Activated CD4-positive, CD25-positive, alpha-beta regulatory T cell treated with anti-CD3 and anti-CD28 coated beads, Interleukin-2, amount 50 U/mL, for 24 hours (primary cell): ENCODE data around the gene DISP3.
"Not testable (repeated sequence)": the region's sequence is repeated elsewhere in the genome, so short reads cannot be mapped to it uniquely, and the experiment has no call there.

Experiments used
- ATAC-seq, 2 donors: fragments of 150-1000 bp; cut with Tn5 transposase; one replicate each; pipeline ENCODE4 v1.10.0; 2021; ENCODE audit warnings: mild to moderate bottlenecking in 1 of 2, moderate library complexity in 1 of 2

The DISP3 gene

GRCh38 chr1:11558871-11559590 lies 80.1 kb downstream of the DISP3 start:
- ATAC-seq: no peak

DNA sequence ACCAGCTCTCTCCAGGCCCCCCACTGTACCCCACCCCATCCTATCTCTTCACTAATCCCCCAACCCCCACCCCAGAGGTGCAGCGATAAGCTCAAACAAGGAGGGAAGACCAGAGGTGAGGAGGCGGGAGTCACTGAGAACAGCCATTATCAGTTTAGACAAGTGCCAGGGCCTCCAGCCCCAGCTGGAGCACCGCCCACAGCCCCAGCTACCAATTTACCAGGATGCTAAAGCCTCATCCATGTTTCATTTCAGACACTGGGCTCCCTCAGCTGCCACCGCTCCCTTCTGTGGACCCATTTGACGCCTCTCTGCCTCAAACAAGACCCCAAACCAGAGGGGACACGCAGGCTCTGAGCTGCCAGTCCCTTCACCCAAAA lies 80.6 kb downstream of the DISP3 start:
- no peak for ATAC-seq

DNA sequence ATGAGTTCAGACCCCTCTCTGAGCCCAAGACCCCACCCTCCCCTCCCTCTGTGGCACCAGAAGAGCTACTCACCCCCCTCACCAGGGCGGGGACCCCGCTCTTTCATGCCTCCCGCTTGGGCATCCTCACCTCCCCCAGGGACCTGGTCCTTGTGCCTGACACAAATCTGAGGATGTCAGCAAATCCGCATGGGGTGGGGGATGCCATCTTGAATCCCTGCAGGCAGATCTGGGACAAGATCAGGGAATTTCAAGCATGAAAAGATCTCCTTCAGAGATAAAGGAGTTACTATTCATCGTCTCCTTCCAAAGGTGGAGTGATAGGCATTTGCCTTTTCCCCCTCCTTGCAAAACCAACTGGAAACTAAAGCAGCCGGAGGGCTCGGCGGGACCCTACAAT lies 81.1 kb downstream of the DISP3 start:
- ATAC-seq: no peak

- no peak for ATAC-seq
Observed at GRCh38 chr1:11561740-11562139, 82.8 kb downstream of the DISP3 start.

DNA sequence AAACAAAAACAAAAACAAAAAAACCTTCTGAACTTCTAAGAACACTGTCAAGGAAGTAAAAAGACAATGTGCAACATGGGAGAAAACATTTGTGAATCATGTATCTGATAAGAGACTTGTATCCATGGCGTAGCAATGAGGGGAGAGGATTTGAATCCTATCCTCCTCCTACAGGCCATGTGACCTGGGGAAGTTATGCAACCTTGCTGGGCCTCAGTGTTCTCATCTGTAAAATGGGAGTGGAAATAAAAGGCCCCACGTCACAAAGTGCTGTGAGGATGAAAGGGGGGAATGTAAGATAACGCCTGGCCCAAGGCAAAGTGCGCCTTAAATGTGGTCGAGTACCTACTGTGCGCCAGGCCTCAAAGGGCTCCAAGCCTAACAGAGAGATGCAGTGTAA lies 83.7 kb downstream of the DISP3 start:
- no peak for ATAC-seq

DNA sequence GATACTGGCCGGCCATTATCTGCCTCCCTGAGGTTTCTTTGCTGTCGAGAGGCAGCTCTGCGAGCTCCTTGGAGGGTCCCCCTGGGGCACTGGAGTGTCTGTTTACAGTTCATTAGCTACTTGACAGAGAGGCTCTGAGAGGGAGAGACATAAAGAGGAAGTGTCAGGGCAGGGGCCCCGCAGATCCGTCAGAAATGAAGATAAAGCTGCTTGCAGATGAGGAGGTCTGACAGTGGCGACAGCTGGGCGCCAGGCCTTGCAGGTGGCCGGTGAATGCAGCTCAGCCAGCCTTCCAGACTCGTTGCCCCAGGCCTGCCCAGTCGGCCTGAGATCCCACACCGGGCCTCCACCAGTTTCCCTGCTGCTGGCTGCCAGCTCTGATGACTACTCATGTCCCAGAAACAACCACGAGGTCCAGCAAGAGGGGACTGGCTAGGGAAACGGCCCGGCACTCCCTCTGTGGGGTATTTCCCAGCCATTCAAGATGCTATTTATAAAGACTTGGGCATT lies 84.7 kb downstream of the DISP3 start:
- ATAC-seq: no peak

- no peak for ATAC-seq
Observed at GRCh38 chr1:11564237-11564636, 85.3 kb downstream of the DISP3 start.

GRCh38 chr1:11566042-11566850 lies 87.3 kb downstream of the DISP3 start:
- no peak for ATAC-seq

DNA sequence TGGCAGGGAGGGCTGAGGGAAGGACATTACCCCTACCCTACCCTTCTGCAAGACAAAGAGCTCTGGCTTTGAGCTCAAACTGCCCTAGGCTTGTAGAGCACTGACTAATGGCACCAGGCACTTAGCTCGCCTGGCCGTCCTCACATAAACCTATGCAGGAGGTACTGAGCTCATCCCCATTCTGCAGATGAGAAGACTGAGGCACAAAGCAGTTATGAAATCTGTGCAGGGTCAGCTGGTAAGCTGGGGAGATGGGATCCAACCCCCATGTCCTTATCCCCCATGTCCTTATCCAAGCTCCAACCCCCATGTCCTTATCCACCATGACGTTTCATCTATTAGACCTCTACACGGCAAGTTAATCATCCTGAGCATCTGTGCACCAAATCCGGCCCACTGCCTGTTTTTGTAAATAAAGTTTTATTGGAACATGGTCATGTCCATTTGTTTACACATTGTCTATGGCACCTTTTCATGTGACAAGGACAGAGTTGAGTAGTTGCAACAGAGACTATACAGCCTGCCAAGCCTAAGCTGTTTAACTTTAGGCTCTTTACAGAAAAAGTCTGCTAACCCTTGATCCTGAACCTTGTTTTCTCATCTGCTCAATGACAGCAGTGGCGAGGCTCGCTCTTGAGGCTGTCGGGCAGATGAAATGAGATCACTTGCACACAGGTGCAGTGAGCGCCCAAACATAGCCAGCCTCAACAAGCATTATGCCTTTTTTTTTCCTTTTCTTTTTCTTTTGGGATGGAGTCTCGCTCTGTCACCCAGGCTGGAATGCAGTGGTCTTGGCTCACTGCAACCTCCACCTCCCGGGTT lies 88.5 kb downstream of the DISP3 start:
- no peak for ATAC-seq

GRCh38 chr1:11568687-11569086 lies 89.7 kb downstream of the DISP3 start:
- no peak for ATAC-seq

- ATAC-seq: no peak
Observed at GRCh38 chr1:11569551-11569950, 90.6 kb downstream of the DISP3 start.

DNA sequence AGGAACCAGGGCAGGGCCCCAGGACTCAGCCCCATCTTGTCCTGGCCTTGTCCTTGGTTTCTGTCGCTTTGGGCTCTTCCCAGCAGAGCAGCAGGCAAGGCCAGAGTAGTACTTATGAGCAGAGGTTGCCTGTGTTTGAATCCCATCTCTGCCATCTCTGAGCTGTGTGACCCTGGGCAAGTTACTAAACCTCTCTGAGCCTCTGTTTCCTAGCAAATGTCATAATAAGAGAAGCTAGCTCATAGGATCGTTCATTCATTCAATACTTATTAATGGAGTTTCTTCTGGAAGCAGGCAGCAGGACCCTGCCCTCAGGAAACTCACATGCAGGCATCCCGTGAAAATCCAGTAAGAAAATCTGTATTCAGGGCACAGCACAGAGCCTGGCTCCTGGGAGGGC lies 91.0 kb downstream of the DISP3 start:
- ATAC-seq: no peak

GRCh38 chr1:11570821-11571380 lies 91.9 kb downstream of the DISP3 start:
- no peak for ATAC-seq

DNA sequence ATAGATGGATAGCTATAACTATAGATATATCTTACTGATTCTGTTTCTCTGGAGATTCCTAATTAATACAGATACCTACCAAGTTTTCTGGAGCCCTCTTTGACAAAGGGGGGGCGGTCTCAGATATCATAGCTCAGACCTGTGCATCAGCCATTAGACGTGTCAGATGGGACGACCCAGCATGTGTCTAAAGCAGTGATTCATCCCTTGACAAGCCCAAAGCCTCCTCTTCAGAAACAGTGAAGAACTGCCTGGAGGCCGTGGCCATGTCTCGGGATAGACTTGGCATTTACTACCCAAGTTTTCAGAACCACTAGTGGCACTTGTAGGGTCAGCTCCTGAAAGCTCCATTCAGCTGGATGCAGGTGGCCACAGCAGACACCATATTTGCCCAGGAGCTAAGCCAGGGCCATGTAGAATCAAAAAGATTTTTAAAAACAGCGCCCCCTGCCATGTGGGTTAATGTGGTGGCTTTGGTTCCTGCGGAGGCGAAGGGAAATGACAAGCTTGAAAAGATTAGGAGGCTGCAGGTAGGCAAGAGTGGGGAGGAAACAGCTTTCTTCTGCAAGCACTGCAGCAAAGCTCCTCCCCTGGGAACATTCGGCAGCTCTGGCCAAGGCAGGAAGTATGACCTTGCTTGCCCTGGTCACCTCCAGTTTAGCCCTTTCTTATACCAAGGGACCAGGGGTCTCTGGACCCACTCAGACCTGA lies 93.1 kb downstream of the DISP3 start:
- no peak for ATAC-seq

DNA sequence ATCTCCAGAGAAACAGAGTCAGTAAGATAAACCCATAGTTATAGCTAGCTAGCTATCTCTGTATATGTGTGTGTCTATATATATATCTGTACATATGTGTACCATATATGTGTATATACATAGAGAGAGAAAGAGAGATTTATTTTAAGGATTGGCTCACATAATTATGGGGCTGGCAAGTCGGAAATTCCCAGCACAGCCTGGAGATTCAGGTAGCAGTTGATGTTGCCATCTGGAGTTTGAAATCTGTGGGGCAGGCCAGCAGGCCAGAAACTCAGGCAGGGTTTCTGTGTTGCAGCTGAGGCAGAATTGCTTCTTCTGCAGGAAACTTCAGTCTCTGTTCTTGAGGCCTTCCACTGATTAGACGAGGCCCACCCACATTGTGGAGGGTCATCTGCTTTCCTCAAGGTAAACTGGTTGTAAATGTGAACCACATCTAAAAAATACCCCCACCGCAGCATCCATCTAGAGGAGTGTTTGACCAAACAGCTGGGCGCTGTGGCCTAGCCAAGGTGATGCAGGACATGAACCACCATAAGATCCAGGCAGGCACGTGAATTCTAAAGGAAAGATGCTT lies 94.2 kb downstream of the DISP3 start:
- no peak for ATAC-seq

- ATAC-seq: no peak
Observed at GRCh38 chr1:11575553-11575952, 96.6 kb downstream of the DISP3 start.

- no peak for ATAC-seq
Observed at GRCh38 chr1:11576109-11576875, 97.3 kb downstream of the DISP3 start.

GRCh38 chr1:11578004-11578403 lies 99.0 kb downstream of the DISP3 start:
- no peak for ATAC-seq

DNA sequence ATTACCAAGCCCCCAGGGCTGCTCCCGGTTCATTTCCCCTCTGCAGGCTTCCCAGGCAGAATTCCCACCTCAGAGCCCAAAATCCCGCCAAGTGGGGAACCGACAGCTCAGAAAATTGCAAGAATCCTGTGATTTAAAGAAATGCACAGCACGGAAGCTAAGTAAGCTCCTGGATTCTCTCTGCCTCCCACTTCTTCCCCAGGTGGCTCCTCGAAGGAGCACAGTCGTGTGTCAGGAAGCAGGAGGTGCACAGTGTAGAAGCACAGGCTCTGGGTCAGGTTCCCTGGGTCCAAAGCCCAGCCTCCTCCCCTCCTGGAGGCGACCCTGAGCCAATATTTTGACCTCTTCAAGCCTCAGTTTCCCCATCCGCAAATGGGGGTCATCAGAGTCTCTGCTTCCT lies 100.6 kb downstream of the DISP3 start:
- ATAC-seq: no peak

DNA sequence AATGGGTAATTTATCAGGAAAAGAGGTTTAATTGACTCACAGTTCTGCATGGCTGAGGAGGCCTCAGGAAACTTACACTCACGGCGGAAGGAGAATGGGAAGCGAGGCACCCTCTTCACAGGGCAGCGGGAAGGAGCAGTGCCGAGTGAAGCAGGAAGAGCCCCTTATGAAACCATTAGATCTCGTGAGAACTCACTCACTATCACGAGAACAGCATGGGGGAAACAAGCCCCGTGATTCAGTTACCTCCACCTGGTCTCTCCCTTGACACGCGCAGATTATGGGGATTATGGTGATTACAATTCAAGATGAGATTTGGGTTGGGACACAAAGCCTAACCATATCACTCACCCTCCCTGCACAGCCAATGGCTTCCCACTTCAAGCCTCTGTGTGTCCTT lies 101.1 kb downstream of the DISP3 start:
- not testable (repeated sequence) for ATAC-seq

DNA sequence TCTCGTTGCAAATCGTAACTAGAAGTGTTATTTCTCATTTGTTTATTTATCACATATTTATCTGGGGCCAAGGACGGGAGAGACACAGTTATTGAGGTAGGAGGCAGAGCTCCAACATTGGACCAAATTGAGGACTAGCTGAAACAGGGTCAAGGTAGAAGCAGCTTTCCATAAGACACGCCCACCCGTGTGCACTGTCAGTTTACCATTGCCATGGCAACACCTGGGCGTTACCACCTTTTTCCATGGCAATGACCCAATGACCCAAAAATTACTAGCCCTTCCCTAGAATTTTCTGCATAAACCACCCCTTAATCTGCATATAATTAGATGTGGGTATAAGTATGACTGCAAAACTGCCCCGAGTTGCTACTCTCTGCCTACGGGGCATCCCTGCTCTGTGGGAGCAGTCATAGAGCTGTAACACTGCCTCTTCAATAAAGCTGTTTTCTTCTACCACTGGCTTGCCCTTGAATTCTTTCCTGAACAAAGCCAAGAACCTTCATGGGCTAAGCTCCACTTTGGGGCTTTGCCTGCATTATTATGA lies 102.6 kb downstream of the DISP3 start:
- ATAC-seq: no peak
